ENCODE data around the gene SLIT3.

SLIT3 gene

DNA sequence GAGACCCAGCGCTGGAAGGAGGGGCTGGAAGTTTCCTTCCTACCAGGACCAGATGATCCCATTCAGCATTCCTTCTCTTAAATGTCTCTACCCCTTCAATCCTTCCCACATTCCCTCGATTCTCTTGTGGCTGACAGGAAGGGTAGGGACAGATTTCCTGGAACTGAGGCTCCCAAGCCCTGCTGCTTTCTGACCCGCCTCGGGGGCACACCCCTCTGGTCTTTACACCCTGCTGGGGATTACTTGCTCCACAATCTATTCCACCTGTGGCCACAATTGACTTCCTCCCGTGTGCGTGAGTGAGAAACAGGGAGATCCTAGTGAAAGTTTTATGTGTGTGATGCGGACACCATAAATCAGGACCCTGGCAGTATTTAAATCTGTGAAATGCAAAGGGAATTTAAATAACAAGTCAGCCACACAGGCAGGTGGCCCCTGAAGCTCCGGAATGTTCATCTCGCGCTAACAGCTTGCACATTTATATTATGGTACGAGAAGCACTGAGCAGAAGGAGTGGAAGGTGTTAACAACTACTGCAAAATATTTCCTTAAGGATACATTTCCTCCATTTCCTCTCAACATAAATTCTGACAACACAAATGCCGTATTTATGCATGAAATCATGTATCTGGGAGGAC is 237.5 kb downstream of the SLIT3 start:
- no peaks in the 10 kb centered on the region for H3K36me3 Mint-ChIP-seq
- no peak overlapping the region for H3K27ac Mint-ChIP-seq
- H3K27me3 Mint-ChIP-seq = peaks cover 4 to 6% of the 10 kb centered on the region in 2 donors
- H3K4me3 Mint-ChIP-seq = no peak overlapping the region
- DNase-seq (no peak), ATAC-seq (replicated peaks) (no peak)
- H3K9me3 Mint-ChIP-seq = no peaks in the 10 kb centered on the region
- no peaks in the 10 kb centered on the region for H3K4me1 Mint-ChIP-seq

GRCh38 chr5:169062690-169063089 is 238.2 kb downstream of the SLIT3 start:
- ATAC-seq (replicated peaks) = no peak
- no peak for DNase-seq
- Mint-ChIP-seq H3K4me3 (no peak overlapping the region), H3K36me3 (no peaks in the 10 kb centered on the region), H3K9me3 (no peaks in the 10 kb centered on the region), H3K27me3 (peaks cover 4 to 6% of the 10 kb centered on the region in 2 donors), H3K27ac (no peak overlapping the region), H3K4me1 (no peaks in the 10 kb centered on the region)

DNA sequence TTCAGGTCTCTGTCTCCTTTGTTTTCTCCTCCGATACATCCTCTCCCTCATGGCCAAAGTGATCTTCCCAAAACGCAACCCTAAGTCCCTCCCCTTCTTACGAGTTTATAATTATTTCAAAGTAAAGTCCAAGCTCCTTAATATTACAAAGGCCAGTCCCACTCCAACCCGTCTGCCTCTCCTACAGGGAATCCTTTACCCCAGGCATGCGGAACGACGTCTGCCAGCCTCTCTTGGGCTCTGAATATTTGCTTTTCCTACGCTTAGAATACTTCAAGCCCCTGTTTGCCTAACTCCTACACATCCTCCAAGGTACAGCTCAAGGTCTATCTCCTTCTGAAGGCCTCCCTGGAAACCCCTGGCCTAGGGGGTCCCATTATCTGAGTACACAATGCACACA is 246.4 kb downstream of the SLIT3 start:
- peaks cover 0 to 3% of the 10 kb centered on the region in 2 donors for H3K9me3 Mint-ChIP-seq
- H3K36me3 Mint-ChIP-seq = no peaks in the 10 kb centered on the region
- no peak for ATAC-seq (replicated peaks)
- no peak overlapping the region for H3K27ac Mint-ChIP-seq
- DNase-seq = no peak
- H3K4me1 Mint-ChIP-seq = no peaks in the 10 kb centered on the region
- H3K27me3 Mint-ChIP-seq = peaks cover 7% of the 10 kb centered on the region in 2 donors
- H3K4me3 Mint-ChIP-seq = no peak overlapping the region

DNA sequence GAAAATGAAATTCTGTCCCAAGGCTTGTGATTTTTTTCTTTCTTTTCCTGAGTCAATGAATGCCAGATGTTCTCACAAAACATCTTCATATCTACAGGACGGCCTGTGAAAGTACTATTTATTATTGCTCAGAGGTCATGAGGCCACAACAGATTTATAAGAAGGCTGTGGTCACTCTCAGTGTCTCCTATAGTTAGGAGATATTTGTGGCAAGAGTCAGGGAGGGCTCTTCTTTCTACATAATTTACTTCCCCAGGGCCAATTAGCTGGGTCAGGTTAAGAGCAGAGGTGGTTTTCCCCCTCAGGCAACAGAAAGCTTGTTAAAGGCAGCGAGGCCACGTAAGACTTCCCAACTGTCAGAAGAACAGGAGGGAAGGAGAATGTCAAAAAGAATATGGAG is 248.7 kb downstream of the SLIT3 start:
- Mint-ChIP-seq H3K4me3 (no peak overlapping the region), H3K27me3 (peaks cover 7% of the 10 kb centered on the region in 2 donors), H3K4me1 (no peaks in the 10 kb centered on the region), H3K9me3 (peaks cover 0 to 3% of the 10 kb centered on the region in 2 donors), H3K27ac (no peak overlapping the region), H3K36me3 (no peaks in the 10 kb centered on the region)
- DNase-seq (no peak), ATAC-seq (replicated peaks) (no peak)

GRCh38 chr5:169051351-169051750 is 249.6 kb downstream of the SLIT3 start:
- Mint-ChIP-seq H3K27ac (no peak overlapping the region), H3K9me3 (peaks cover 0 to 3% of the 10 kb centered on the region in 2 donors), H3K4me3 (no peak overlapping the region), H3K36me3 (no peaks in the 10 kb centered on the region), H3K27me3 (peaks cover 7% of the 10 kb centered on the region in 2 donors), H3K4me1 (no peaks in the 10 kb centered on the region)
- ATAC-seq (replicated peaks) (no peak), DNase-seq (no peak)

GRCh38 chr5:169050636-169051035 is 250.3 kb downstream of the SLIT3 start:
- Mint-ChIP-seq H3K27ac (no peak overlapping the region), H3K36me3 (no peaks in the 10 kb centered on the region), H3K4me1 (no peaks in the 10 kb centered on the region), H3K4me3 (no peak overlapping the region), H3K9me3 (peaks cover 0 to 3% of the 10 kb centered on the region in 2 donors), H3K27me3 (peaks cover 6 to 7% of the 10 kb centered on the region in 2 donors)
- DNase-seq (no peak), ATAC-seq (replicated peaks) (no peak)

- DNase-seq = no peak
- no peak overlapping the region for H3K27ac Mint-ChIP-seq
Measured at GRCh38 chr5:169050146-169050571, 250.8 kb downstream of the SLIT3 start.

GRCh38 chr5:169049712-169050111 is 251.2 kb downstream of the SLIT3 start:
- H3K36me3 Mint-ChIP-seq = no peaks in the 10 kb centered on the region

More at GRCh38 chr5:169050146-169050571, 250.8 kb downstream of the SLIT3 start:
- Mint-ChIP-seq H3K4me1 (no peaks in the 10 kb centered on the region), H3K9me3 (peaks cover 0 to 2% of the 10 kb centered on the region in 2 donors), H3K36me3 (no peaks in the 10 kb centered on the region), H3K4me3 (no peak overlapping the region), H3K27me3 (peaks cover 2 to 4% of the 10 kb centered on the region in 2 donors)
- ATAC-seq (replicated peaks) = no peak

DNA sequence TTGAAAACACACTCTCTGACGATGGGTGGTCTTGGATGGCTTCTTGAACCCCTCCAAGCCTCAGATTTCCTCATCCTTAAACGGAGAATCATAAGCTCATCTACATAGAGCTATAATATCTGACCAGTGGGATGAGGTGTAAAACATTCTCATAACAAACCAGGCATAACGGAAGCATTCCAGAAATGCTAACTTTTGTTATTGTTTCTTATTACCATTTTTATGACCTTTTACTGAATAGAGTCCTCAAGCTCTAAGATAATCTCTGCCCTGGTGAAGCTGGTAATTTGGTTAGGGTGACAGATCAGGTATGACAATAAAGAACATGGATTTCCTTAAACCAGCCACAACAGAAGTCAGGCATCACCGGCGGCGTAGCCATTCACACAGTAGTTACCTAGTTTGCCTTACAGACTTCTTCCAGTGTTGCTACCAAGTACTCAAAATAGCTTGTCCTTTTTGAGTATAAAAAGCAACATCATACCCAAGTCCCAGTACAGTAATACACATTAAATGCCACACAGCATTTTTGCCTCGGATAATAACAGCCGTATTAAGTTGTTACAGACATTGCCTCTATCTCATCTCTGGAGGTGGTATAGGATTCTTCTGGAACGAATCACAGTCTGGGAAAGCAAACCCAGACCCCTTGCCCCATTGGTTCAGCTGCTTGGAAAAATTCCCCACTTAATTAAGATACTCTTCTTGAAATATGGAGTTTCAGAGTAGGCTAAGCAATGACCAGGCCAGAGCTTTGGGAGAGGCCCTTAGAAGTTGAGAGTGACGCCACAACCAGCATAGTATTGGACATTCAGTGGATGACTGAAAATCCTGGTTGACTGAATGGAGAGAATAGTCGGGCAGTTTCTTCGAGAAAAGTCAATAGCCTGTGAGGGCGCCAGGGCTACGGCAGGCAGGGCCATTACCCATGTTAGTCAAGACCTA is 252.5 kb downstream of the SLIT3 start:
- H3K27ac Mint-ChIP-seq = no peak overlapping the region
- no peaks in the 10 kb centered on the region for H3K36me3 Mint-ChIP-seq
- DNase-seq (no peak), ATAC-seq (replicated peaks) (no peak)
- H3K4me1 Mint-ChIP-seq = no peaks in the 10 kb centered on the region
- no peak overlapping the region for H3K4me3 Mint-ChIP-seq
- peaks cover 0 to 4% of the 10 kb centered on the region in 2 donors for H3K27me3 Mint-ChIP-seq
- peaks cover 0 to 2% of the 10 kb centered on the region in 2 donors for H3K9me3 Mint-ChIP-seq

More at GRCh38 chr5:169049712-169050111, 251.2 kb downstream of the SLIT3 start:
- DNase-seq (no peak), ATAC-seq (replicated peaks) (no peak)
- no peaks in the 10 kb centered on the region for H3K4me1 Mint-ChIP-seq
- H3K27ac Mint-ChIP-seq = no peak overlapping the region
- H3K9me3 Mint-ChIP-seq = peaks cover 0 to 2% of the 10 kb centered on the region in 2 donors
- peaks cover 0 to 4% of the 10 kb centered on the region in 2 donors for H3K27me3 Mint-ChIP-seq
- H3K4me3 Mint-ChIP-seq = no peak overlapping the region

DNA sequence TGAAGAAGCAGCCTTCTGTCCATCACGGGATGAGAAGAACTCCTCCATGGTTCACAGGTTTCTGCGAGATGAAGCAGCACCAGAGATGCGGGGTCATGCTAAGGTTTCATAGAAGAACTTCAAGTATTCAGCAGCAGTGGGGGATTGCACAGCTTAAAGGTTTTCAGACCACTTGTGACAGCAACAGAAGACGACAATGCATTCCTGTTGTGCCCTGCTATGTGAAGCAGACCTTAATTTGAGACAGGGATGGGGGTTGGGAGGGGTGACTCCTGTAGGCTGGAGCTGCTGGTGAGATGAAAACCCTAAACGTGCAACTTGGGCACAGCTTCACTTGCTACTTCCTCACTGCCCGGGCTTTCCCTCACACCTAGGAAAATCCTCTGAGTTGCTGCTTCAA is 256.0 kb downstream of the SLIT3 start:
- Mint-ChIP-seq H3K4me3 (no peak overlapping the region), H3K36me3 (no peaks in the 10 kb centered on the region), H3K9me3 (no peaks in the 10 kb centered on the region), H3K4me1 (no peaks in the 10 kb centered on the region), H3K27ac (no peak overlapping the region), H3K27me3 (no peaks in the 10 kb centered on the region)
- DNase-seq (no peak), ATAC-seq (replicated peaks) (no peak)

GRCh38 chr5:169041180-169041579 is 259.8 kb downstream of the SLIT3 start:
- Mint-ChIP-seq H3K9me3 (no peaks in the 10 kb centered on the region), H3K36me3 (no peaks in the 10 kb centered on the region), H3K27ac (no peak overlapping the region), H3K4me3 (no peak overlapping the region), H3K4me1 (no peaks in the 10 kb centered on the region), H3K27me3 (no peaks in the 10 kb centered on the region)
- DNase-seq = no peak
- no peak for ATAC-seq (replicated peaks)

- Mint-ChIP-seq H3K27ac (no peak overlapping the region), H3K36me3 (no peaks in the 10 kb centered on the region), H3K27me3 (no peaks in the 10 kb centered on the region), H3K4me1 (no peaks in the 10 kb centered on the region), H3K9me3 (no peaks in the 10 kb centered on the region), H3K4me3 (no peak overlapping the region)
- DNase-seq (no peak), ATAC-seq (replicated peaks) (no peak)
Measured at GRCh38 chr5:169039592-169039991, 261.3 kb downstream of the SLIT3 start.

DNA sequence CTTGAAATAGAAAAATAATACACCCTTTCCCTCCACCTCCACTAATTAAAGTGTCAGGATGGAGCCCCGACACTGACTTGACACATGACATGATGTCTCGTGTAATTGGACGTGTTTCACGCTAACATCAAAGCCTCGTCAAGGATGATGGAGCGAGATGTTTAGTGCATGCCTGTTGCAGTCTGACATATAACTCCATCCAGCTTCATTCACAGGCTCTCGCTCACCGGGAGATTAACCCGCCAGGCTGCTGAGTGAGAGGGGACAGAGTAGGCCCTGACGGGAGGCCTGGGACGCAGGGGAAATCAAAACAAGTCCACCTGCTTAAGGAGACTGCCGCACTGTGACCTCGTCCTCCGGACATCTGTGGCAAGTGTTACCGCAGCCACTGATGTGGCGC is 263.5 kb downstream of the SLIT3 start:
- no peak overlapping the region for H3K4me3 Mint-ChIP-seq
- ATAC-seq (replicated peaks) = no peak
- no peaks in the 10 kb centered on the region for H3K36me3 Mint-ChIP-seq
- no peak for DNase-seq
- no peak overlapping the region for H3K27ac Mint-ChIP-seq
- H3K4me1 Mint-ChIP-seq = no peaks in the 10 kb centered on the region
- H3K9me3 Mint-ChIP-seq = peaks cover 0 to 2% of the 10 kb centered on the region in 2 donors
- peaks cover 0 to 4% of the 10 kb centered on the region in 2 donors for H3K27me3 Mint-ChIP-seq

- Mint-ChIP-seq H3K36me3 (no peaks in the 10 kb centered on the region), H3K27ac (no peak overlapping the region), H3K9me3 (peaks cover 0 to 2% of the 10 kb centered on the region in 2 donors), H3K27me3 (peaks cover 0 to 4% of the 10 kb centered on the region in 2 donors), H3K4me3 (no peak overlapping the region), H3K4me1 (no peaks in the 10 kb centered on the region)
- ATAC-seq (replicated peaks) (no peak), DNase-seq (no peak)
Measured at GRCh38 chr5:169036079-169036805, 264.7 kb downstream of the SLIT3 start.
